ENCODE data around the gene MYH9. TPM values are rescaled to one million over a fixed set of nuclear protein-coding genes. Genes with fewer than 3 reads are reported as not detected.

Gene MYH9
- polyA plus RNA-seq, 1 of the 3 experiments (the other 2 are of a cell fraction) = 303 TPM

DNA sequence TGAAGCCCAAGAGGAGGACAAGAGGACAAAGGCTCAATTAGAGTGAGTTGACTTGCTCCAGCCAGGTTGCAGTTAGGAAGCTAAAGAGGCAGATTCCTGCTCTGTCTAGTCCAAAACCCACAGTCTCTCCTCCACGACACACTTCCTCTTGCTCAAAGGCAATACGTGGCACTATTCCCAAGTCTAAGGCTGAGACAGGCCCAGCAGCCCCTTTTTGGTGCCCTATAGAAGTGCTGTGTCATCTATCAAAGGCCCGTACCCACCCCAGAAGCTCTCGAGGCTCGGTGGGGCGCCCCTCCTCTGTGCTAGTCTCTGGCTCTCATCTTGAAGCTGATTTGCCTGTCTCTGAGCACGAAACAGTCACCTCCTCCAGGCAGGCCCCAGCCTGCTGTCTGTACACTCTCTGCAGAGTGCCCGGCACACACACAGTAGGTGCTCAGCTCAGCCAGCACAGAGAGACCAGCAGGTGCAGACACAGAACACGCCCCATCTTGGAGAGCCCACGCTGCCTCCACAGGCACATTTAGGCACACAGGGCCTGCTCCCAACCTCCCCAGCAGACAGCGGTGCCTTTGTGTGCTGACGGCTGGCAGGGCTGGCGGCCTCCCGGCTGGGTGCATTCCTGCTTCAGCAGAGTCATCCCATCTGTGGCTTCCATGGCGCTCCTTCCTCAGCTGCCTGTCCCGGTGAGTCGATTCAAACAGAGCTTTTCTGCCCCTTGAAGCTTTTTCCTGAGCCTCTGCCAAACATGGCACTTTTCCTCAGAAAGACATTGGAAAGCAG is 52.8 kb downstream of the MYH9 start (continued):
- TF ChIP-seq POLR2AphosphoS5 (IDR thresholded peaks at IDR 0.05; ENCODE audit: low read depth, low read length) (no peak), RFX5 (IDR thresholded peaks at IDR 0.05; ENCODE audit: low read length) (no peak), ELF1 (IDR thresholded peaks at IDR 0.05) (no peak), TEAD4 (IDR thresholded peaks at IDR 0.05; ENCODE audit: borderline replicate concordance, insufficient read depth) (peak; percentile 42; the same call in 1 of the 2 replicates), NFIC (IDR thresholded peaks at IDR 0.05; ENCODE audit: borderline replicate concordance) (peak; percentile 72), MXI1 (IDR thresholded peaks at IDR 0.05; ENCODE audit: low read depth, low read length) (no peak), EP300 (IDR thresholded peaks at IDR 0.05; ENCODE audit: borderline replicate concordance in 1 of 2, low read depth in 1 of 2, low read length in 1 of 2) (peak in 1 of 2 experiments; percentile 68; a peak in 1 of 4 replicates), TCF12 (IDR thresholded peaks at IDR 0.05) (peak; percentile 81), GABPA (IDR thresholded peaks at IDR 0.05; ENCODE audit: low read depth) (no peak)
- TF ChIP-seq, protein P1, sequence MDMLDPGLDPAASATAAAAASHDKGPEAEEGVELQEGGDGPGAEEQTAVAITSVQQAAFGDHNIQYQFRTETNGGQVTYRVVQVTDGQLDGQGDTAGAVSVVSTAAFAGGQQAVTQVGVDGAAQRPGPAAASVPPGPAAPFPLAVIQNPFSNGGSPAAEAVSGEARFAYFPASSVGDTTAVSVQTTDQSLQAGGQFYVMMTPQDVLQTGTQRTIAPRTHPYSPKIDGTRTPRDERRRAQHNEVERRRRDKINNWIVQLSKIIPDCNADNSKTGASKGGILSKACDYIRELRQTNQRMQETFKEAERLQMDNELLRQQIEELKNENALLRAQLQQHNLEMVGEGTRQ (IDR thresholded peaks at IDR 0.05; ENCODE audit: borderline replicate concordance, low read depth, low read length) = no peak
- TF ChIP-seq, protein P2, sequence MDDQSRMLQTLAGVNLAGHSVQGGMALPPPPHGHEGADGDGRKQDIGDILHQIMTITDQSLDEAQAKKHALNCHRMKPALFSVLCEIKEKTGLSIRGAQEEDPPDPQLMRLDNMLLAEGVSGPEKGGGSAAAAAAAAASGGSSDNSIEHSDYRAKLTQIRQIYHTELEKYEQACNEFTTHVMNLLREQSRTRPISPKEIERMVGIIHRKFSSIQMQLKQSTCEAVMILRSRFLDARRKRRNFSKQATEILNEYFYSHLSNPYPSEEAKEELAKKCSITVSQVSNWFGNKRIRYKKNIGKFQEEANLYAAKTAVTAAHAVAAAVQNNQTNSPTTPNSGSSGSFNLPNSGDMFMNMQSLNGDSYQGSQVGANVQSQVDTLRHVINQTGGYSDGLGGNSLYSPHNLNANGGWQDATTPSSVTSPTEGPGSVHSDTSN (IDR thresholded peaks at IDR 0.05) = peak; percentile 50; the same call in 1 of the 2 replicates

DNA sequence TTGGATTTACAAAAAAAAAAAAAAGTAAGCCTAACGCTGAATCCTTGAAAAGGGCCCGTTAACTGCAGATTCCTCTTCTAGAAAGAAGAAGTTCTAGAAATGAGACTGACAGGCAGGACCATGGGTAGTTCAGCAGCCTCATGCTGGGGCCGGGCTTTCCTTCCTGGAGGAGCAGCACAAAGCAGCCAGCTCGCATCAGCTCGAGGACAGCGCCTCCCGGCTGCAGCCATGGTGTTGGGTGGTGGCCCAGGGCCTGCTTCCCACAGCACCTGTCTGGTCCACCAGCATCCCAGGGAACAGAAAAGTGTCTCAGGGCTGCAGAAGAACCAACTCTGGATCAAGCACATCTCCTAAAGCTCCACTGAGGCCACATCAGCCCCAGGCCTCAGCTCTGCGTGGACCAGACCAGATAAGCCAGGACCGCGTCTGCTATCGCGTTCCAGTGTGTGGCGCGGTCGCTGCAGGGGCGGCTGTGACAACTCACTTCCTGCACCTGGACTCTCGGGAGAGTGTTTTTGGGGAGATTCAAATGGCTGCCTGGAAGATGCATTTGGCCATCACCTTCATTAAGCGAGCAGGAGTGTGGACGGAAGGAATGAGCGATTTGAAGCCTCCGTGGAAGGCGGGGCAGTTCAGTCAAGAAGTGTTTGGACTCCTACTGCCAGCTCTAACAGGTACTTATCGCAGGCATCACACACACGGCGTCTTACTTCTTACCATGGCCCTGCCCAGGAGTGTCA is 53.5 kb downstream of the MYH9 start:
- Histone ChIP-seq H3K36me3 (replicated peaks in 1 of 2; ENCODE audit: control insufficient read depth in 1 of 2, insufficient read depth in 2 of 2, low read length in 1 of 2) (peaks cover 40 to 51% of the 10 kb centered on the region in 2 experiments), H3K9ac (no peak overlapping the region), H3K27ac (ENCODE audit: low read depth in 2 of 2, low read length in 1 of 2) (peak overlapping the region; percentile 84 to 98), H3K4me1 (ENCODE audit: control insufficient read depth in 1 of 2, insufficient read depth in 2 of 2, low read depth in 1 of 2, low read length in 1 of 2) (peaks cover 61 to 95% of the 10 kb centered on the region in 2 experiments), H3F3A (replicated peaks; ENCODE audit: insufficient read depth) (peaks cover 98% of the 10 kb centered on the region), H2AFZ (ENCODE audit: low read depth) (no peak overlapping the region), H4K20me1 (ENCODE audit: insufficient read depth) (peaks cover 22% of the 10 kb centered on the region), H3K4me2 (peak overlapping the region; percentile 2; the same call in 1 of the 2 replicates), H3K9me2 (no peaks in the 10 kb centered on the region), H3K9me3 (no peaks in the 10 kb centered on the region), H3K4me3 (ENCODE audit: low read depth in 2 of 2, low read length in 1 of 2) (no peak overlapping the region), H3K79me2 (ENCODE audit: insufficient read depth) (peaks cover 99% of the 10 kb centered on the region), H3K27me3 (ENCODE audit: insufficient read depth) (no peaks in the 10 kb centered on the region)
- 98% methylated on average over 13 of the region's 25 CpGs for WGBS (ENCODE audit: low lambda C conversion rate)
- no peak for DNase-seq
- TF ChIP-seq, protein P3, sequence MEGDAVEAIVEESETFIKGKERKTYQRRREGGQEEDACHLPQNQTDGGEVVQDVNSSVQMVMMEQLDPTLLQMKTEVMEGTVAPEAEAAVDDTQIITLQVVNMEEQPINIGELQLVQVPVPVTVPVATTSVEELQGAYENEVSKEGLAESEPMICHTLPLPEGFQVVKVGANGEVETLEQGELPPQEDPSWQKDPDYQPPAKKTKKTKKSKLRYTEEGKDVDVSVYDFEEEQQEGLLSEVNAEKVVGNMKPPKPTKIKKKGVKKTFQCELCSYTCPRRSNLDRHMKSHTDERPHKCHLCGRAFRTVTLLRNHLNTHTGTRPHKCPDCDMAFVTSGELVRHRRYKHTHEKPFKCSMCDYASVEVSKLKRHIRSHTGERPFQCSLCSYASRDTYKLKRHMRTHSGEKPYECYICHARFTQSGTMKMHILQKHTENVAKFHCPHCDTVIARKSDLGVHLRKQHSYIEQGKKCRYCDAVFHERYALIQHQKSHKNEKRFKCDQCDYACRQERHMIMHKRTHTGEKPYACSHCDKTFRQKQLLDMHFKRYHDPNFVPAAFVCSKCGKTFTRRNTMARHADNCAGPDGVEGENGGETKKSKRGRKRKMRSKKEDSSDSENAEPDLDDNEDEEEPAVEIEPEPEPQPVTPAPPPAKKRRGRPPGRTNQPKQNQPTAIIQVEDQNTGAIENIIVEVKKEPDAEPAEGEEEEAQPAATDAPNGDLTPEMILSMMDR (IDR thresholded peaks at IDR 0.05) = peak; percentile 40
- no peak for TF ChIP-seq SIN3A (IDR thresholded peaks at IDR 0.05; ENCODE audit: borderline replicate concordance, low read depth, low read length)
- ChIA-PET CTCF (interaction anchor here (1.1 to 4.9 kb wide), 3 partner anchors 18 to 54 kb away, joined by 3 to 34 read pairs (median 6); partner anchors contain the start of gene MYH9), POLR2A (interaction anchor here (0.6 kb wide), 1 partner anchor 11 kb away, joined by 3 read pairs; no protein-coding TSS in a partner anchor)

Measured in SK-N-SH (cell line).